Smooth muscle cell (in vitro differentiated cells): Measurements from ENCODE around the gene CD79B. TPM values are rescaled to one million over a fixed set of nuclear protein-coding genes. Genes with fewer than 3 reads are reported as not detected.
"Not testable (repeated sequence)": the region's sequence is repeated elsewhere in the genome, so short reads cannot be mapped to it uniquely, and the experiment has no call there.

ENCODE experiments used
- DNase-seq: peaks from one replicate; lab custom pipeline; 2025; ENCODE audit not compliant: unreplicated experiment; lab: John Stamatoyannopoulos, UW
- H2AFZ ChIP-seq: fragments of 200-600 bp; sonication (generic); 2 replicates; pipeline ENCODE4 v1.6.0; 2016; ENCODE audit warnings: antibody characterized with exemption, low read depth, mild to moderate bottlenecking
- H3F3A ChIP-seq: fragments of 200-600 bp; sonication (generic); 2 replicates; pipeline ENCODE4 v1.6.0; 2017; ENCODE audit warnings: antibody characterized with exemption, low read depth
- H3K27ac ChIP-seq: fragments of 200-600 bp; sonication (generic); 2 replicates; pipeline ENCODE4 v1.5.1; 2016; ENCODE audit warnings: low read depth, mild to moderate bottlenecking
- H3K27me3 ChIP-seq: fragments of 200-600 bp; sonication (generic); 2 replicates; pipeline ENCODE4 v1.6.1; 2016; ENCODE audit warnings: low read depth, mild to moderate bottlenecking
- H3K36me3 ChIP-seq: fragments of 200-600 bp; sonication (generic); 2 replicates; pipeline ENCODE4 v1.5.1; 2016; ENCODE audit warnings: low read depth
- H3K4me1 ChIP-seq: fragments of 200-600 bp; sonication (generic); 2 replicates; pipeline ENCODE4 v1.5.1; 2016; ENCODE audit warnings: low read depth
- H3K4me2 ChIP-seq: fragments of 200-600 bp; sonication (generic); 2 replicates; pipeline ENCODE4 v1.6.0; 2016; ENCODE audit warnings: mild to moderate bottlenecking
- H3K4me3 ChIP-seq: fragments of 200-600 bp; sonication (generic); 2 replicates; pipeline ENCODE4 v1.5.1; 2016; ENCODE audit warnings: mild to moderate bottlenecking
- H3K79me2 ChIP-seq: fragments of 200-600 bp; sonication (generic); 2 replicates; pipeline ENCODE4 v1.6.0; 2016; ENCODE audit warnings: low read depth, mild to moderate bottlenecking
- H3K9ac ChIP-seq: fragments of 200-600 bp; sonication (generic); 2 replicates; pipeline ENCODE4 v1.6.0; 2016; ENCODE audit warnings: low read depth
- H3K9me3 ChIP-seq: fragments of 200-600 bp; sonication (generic); replicated peaks from 2 replicates; pipeline ENCODE4 v1.5.1; 2016; ENCODE audit warnings: low read depth
- H4K20me1 ChIP-seq: fragments of 200-600 bp; sonication (generic); 2 replicates; pipeline ENCODE4 v1.6.0; 2016; ENCODE audit warnings: low read depth
- WGBS: methylation state at CpG from one replicate; pipeline ENCODE4 v1.1.7; 2016; ENCODE audit warnings: low lambda C conversion rate; 5-methylcytosine and 5-hydroxymethylcytosine counted together
- polyA plus RNA-seq: library from polyadenylated mRNA; unstranded; fragments of >200 nt; fragmentation: Nextera tagmentation; extraction: Ambion mirVana; gene quantifications from 2 replicates; pipeline ENCODE4 v1.2.1, GENCODE V29; 2016
- total RNA-seq: library from RNA; depleted of rRNA; stranded (reverse); fragments of >200 nt; gene quantifications from 2 replicates; pipeline ENCODE4 v1.2.3, GENCODE V29; 2014
- TF ChIP-seq, protein P1 (sequence below): fragments of 200-600 bp; sonication (generic); IDR thresholded peaks from 2 replicates; pipeline ENCODE4 v1.5.1; 2017; ENCODE audit warnings: borderline replicate concordance, mild to moderate bottlenecking, antibody characterized with exemption; ENCODE audit not compliant: insufficient read depth, poor library complexity, severe bottlenecking

Gene CD79B
- total and polyA plus RNA-seq, 2 experiments from 2014 or later = not detected

DNA sequence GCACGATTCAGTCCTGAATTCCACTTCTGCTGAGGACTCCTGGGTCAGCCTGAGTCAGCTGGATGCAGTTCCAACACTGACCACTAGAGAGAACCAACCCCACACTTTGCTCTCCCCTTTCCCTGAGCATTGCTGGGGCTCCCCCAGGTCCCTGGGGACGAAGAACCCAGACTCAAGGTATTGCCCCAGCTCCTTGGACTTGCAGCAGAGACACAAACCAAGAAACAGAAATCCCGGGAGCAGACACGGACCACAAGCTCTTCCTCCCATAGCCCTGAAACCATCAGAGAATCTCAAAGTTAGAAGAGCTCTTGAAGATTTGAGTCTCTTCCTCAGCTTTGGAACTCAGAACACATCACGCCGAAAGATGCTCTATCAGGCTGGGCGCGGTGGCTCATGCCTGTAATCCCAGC lies 12.8 kb downstream of the CD79B start:
- Histone ChIP-seq H3F3A (no peaks in the 10 kb centered on the region), H3K9me3 (no peaks in the 10 kb centered on the region), H2AFZ (no peak overlapping the region), H3K79me2 (no peaks in the 10 kb centered on the region), H4K20me1 (no peaks in the 10 kb centered on the region), H3K4me2 (no peak overlapping the region), H3K4me3 (no peak overlapping the region), H3K36me3 (no peaks in the 10 kb centered on the region), H3K27me3 (peaks cover 5% of the 10 kb centered on the region), H3K4me1 (no peaks in the 10 kb centered on the region), H3K27ac (no peak overlapping the region), H3K9ac (no peak overlapping the region)
- DNase-seq = peak; percentile 18
- TF ChIP-seq, protein P1, sequence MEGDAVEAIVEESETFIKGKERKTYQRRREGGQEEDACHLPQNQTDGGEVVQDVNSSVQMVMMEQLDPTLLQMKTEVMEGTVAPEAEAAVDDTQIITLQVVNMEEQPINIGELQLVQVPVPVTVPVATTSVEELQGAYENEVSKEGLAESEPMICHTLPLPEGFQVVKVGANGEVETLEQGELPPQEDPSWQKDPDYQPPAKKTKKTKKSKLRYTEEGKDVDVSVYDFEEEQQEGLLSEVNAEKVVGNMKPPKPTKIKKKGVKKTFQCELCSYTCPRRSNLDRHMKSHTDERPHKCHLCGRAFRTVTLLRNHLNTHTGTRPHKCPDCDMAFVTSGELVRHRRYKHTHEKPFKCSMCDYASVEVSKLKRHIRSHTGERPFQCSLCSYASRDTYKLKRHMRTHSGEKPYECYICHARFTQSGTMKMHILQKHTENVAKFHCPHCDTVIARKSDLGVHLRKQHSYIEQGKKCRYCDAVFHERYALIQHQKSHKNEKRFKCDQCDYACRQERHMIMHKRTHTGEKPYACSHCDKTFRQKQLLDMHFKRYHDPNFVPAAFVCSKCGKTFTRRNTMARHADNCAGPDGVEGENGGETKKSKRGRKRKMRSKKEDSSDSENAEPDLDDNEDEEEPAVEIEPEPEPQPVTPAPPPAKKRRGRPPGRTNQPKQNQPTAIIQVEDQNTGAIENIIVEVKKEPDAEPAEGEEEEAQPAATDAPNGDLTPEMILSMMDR = peak; percentile 83
- 51% methylated on average over 8 of the region's 8 CpGs for WGBS

DNA sequence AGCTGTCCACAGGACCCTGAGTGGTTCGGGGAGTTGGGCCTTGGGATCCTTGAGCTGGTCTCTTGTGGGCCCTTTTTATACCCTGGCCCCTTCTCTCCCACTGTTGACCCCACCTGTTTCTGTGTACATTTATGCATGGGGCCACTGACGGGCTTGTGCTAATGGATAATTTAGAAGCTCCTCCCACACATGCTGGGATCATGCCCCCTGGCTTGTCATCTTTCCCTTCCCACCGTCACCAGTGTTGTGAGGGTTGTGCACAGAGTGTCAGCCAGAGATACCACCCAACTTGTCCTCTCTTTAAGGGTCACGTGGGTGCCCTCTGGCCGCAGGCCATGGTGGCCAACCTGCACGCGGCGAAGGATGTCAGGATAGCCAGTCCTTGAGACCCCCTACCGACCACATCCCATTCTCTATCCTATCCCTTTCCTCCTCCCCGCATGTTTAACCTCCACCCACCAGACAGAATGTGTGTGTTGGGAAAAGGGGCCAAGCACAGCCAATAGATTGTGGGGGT lies 13.3 kb downstream of the CD79B start, which contains the start of gene GH1:
GH1 (minus strand) TSS at position 51 of the 517 bp plus-strand sequence. CDS start 63 bp downstream, outside the sequence.
- H3K4me3 ChIP-seq, H3K9ac ChIP-seq, H3K9me3 ChIP-seq, H3K36me3 ChIP-seq, H2AFZ ChIP-seq, H3K4me1 ChIP-seq, H3F3A ChIP-seq, H3K27me3 ChIP-seq, DNase-seq, H3K4me2 ChIP-seq, H3K79me2 ChIP-seq, H4K20me1 ChIP-seq, H3K27ac ChIP-seq: not testable (repeated sequence)
- WGBS = 53% methylated on average over 9 of the region's 10 CpGs

DNA sequence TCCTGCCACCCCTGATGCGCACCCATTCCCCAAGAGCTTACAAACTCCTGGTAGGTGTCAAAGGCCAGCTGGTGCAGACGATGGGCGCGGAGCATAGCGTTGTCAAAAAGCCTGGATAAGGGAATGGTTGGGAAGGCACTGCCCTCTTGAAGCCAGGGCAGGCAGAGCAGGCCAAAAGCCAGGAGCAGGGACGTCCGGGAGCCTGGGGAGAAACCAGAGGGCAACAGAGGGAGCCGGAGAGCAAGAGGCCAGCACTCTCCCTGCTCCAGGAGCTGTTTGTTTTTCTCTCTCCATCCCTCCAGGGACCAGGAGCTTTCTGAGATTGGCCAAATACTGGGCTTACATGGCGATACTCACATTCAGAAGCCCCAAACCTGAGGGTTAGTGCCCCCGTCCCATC lies 13.8 kb downstream of the CD79B start:
- Histone ChIP-seq H3K9ac (no peak overlapping the region), H3K4me2 (no peak overlapping the region), H3K4me3 (no peak overlapping the region), H3K4me1 (no peaks in the 10 kb centered on the region), H3K79me2 (no peaks in the 10 kb centered on the region), H3F3A (no peaks in the 10 kb centered on the region), H3K36me3 (no peaks in the 10 kb centered on the region), H3K27ac (no peak overlapping the region), H3K27me3 (peaks cover 5% of the 10 kb centered on the region), H3K9me3 (no peaks in the 10 kb centered on the region), H2AFZ (no peak overlapping the region), H4K20me1 (no peaks in the 10 kb centered on the region)
- DNase-seq = no peak
- TF ChIP-seq, protein P1 = no peak
- 34% methylated on average over 10 of the region's 10 CpGs for WGBS

DNA sequence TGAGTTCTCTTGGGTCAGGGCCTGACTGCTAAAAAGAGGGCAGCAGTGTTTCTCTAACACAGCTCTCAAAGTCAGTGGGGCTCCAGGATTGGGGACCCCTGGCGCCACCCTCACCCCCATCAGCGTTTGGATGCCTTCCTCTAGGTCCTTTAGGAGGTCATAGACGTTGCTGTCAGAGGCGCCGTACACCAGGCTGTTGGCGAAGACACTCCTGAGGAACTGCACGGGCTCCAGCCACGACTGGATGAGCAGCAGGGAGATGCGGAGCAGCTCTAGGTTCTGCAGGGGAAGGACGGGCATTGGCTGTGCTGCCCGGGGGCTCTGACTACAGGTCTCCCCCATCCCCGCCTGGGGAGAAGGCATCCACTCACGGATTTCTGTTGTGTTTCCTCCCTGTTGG lies 14.5 kb downstream of the CD79B start:
- Histone ChIP-seq H2AFZ (no peak overlapping the region), H4K20me1 (no peaks in the 10 kb centered on the region), H3K4me1 (no peaks in the 10 kb centered on the region), H3K27ac (no peak overlapping the region), H3K79me2 (no peaks in the 10 kb centered on the region), H3K36me3 (no peaks in the 10 kb centered on the region), H3K9me3 (no peaks in the 10 kb centered on the region), H3K4me2 (no peak overlapping the region), H3K9ac (no peak overlapping the region), H3K27me3 (peaks cover 5% of the 10 kb centered on the region), H3K4me3 (no peak overlapping the region), H3F3A (no peaks in the 10 kb centered on the region)
- WGBS = 78% methylated on average over 13 of the region's 13 CpGs
- TF ChIP-seq, protein P1 = no peak
- DNase-seq = no peak

DNA sequence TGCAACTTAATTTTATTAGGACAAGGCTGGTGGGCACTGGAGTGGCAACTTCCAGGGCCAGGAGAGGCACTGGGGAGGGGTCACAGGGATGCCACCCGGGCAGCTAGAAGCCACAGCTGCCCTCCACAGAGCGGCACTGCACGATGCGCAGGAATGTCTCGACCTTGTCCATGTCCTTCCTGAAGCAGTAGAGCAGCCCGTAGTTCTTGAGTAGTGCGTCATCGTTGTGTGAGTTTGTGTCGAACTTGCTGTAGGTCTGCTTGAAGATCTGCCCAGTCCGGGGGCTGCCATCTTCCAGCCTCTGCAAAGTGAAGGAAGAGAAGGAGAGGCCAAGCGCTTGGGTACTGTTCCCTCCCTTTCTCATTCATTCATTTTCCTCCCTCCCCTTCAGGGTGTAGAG lies 14.9 kb downstream of the CD79B start:
- H4K20me1 ChIP-seq, H3K27me3 ChIP-seq, H3K27ac ChIP-seq, DNase-seq, H2AFZ ChIP-seq, H3F3A ChIP-seq, H3K79me2 ChIP-seq, H3K9me3 ChIP-seq, H3K9ac ChIP-seq, H3K4me3 ChIP-seq, H3K4me2 ChIP-seq, H3K4me1 ChIP-seq, H3K36me3 ChIP-seq: not testable (repeated sequence)
- 93% methylated on average over 11 of the region's 11 CpGs for WGBS
